Sigmoid colon (tissue), 7 donors: ENCODE results near the gene CHRNA4. TPM values are rescaled to one million over a fixed set of nuclear protein-coding genes. Genes with fewer than 3 reads are reported as not detected.
"Not testable (repeated sequence)": the region's sequence is repeated elsewhere in the genome, so short reads cannot be mapped to it uniquely, and the experiment has no call there.

Source experiments
- DNase-seq: peaks from one replicate; pipeline ENCODE4 v3.0.0-alpha.2; 2019
- H3K27ac ChIP-seq, 4 donors: fragments of 200-600 bp; sonication (generic); one replicate each; pipeline ENCODE4 v1.5.1; 2016 to 2019; ENCODE audit warnings: mild to moderate bottlenecking in 1 of 4
- H3K27me3 ChIP-seq, 3 donors: fragments of 200-600 bp; sonication (generic); one replicate each; pipeline ENCODE4 v1.5.1; 2019; ENCODE audit warnings: mild to moderate bottlenecking in 1 of 3
- H3K36me3 ChIP-seq, 4 donors: fragments of 200-600 bp; sonication (generic); one replicate each; pipeline ENCODE4 v1.5.1; 2016 to 2019
- H3K4me1 ChIP-seq, 4 donors: fragments of 200-600 bp; sonication (generic); one replicate each; pipeline ENCODE4 v1.5.1; 2017 to 2019
- H3K4me3 ChIP-seq, 4 donors: fragments of 200-600 bp; sonication (generic); one replicate each; pipeline ENCODE4 v1.5.1; 2017 to 2019; ENCODE audit warnings: mild to moderate bottlenecking in 2 of 4, moderate library complexity in 1 of 4
- H3K9me3 ChIP-seq, 4 donors: fragments of 200-600 bp in 3 of 4; sonication (generic) in 3 of 4; one replicate each; pipeline versions ENCODE4 v1.5.1 to v1.6.1; 2013 to 2019
- CTCF ChIP-seq, 4 experiments: fragments of 450-650 bp in 3 of 4; fragments of 200-600 bp in 1 of 4; IDR thresholded peaks; one replicate each; pipeline ENCODE4 v1.5.1; 2016 to 2019; ENCODE audit warnings: antibody characterized with exemption in 4 of 4, mild to moderate bottlenecking in 3 of 4, moderate library complexity in 2 of 4
- EP300 ChIP-seq, 4 donors: sonication (generic); formaldehyde crosslinking; IDR thresholded peaks; one replicate each; pipeline ENCODE4 v1.6.1; 2017; ENCODE audit warnings: antibody characterized with exemption in 4 of 4
- POLR2A ChIP-seq, 2 donors: fragments of 450-650 bp; IDR thresholded peaks; one replicate each; pipeline ENCODE4 v1.6.1; 2016; ENCODE audit warnings: antibody characterized with exemption in 2 of 2, mild to moderate bottlenecking in 2 of 2, moderate library complexity in 2 of 2
- POLR2AphosphoS5 ChIP-seq, 4 donors: sonication (generic); formaldehyde crosslinking; IDR thresholded peaks; one replicate each; pipeline ENCODE4 v1.6.1; 2017; ENCODE audit warnings: antibody characterized with exemption in 4 of 4
- WGBS, 2 donors: extraction: QIAGEN DNeasy Blood & Tissue Kit; methylation state at CpG; one replicate each; pipeline ENCODE4 v1.1.7; 2013; 5-methylcytosine and 5-hydroxymethylcytosine counted together
- intact Hi-C: fragments of 100-400 bp; cut with DNase I; formaldehyde crosslinking; loops from one replicate; pipeline ENCODE4 v1.15.1; 2023
- polyA plus RNA-seq, 3 donors: library from polyadenylated mRNA; stranded (reverse); fragments of 200-250 nt; gene quantifications; one replicate each; pipeline ENCODE4 v1.2.3, GENCODE V29; 2013
- total RNA-seq, 4 donors: library from RNA; depleted of rRNA; stranded (reverse); fragments of >200 nt; gene quantifications; one replicate each; pipeline ENCODE4 v1.1.0, GENCODE V29; 2016
- donor health status: healthy with polysubstance abuse.
- donor health status: Bipolar disorder and iron deficiency.
- donor health status: healthy.

Gene CHRNA4
- total and polyA plus RNA-seq, 7 donors = 0.07 to 1.1 TPM; not detected in 5

- H3K27me3 ChIP-seq = peaks cover 0 to 62% (median 21%) of the 10 kb centered on the region in 3 donors
- H3K4me3 ChIP-seq = no peak overlapping the region
- intact Hi-C loops = loop anchor here (5.0 kb wide), 1 partner anchor 71 kb away; no protein-coding TSS in a partner anchor
- no peaks in the 10 kb centered on the region for H3K36me3 ChIP-seq
- no peak for DNase-seq
- H3K4me1 ChIP-seq = no peaks in the 10 kb centered on the region
- WGBS, 2 donors = 70 to 71% methylated on average over 11 of the region's 11 CpGs
- peaks cover 0 to 13% (median 4%) of the 10 kb centered on the region in 4 donors for H3K9me3 ChIP-seq
- H3K27ac ChIP-seq = no peak overlapping the region
- TF ChIP-seq POLR2A (IDR thresholded peaks at IDR 0.05) (no peak), EP300 (IDR thresholded peaks at IDR 0.05) (no peak), POLR2AphosphoS5 (IDR thresholded peaks at IDR 0.05) (no peak), CTCF (IDR thresholded peaks at IDR 0.05) (no peak)
These were observed 22.4 kb upstream of the CHRNA4 start for GRCh38 chr20:63383556-63383955.

- no peak overlapping the region for H3K27ac ChIP-seq
- no peak for DNase-seq
- no peaks in the 10 kb centered on the region for H3K4me1 ChIP-seq
- TF ChIP-seq POLR2A (IDR thresholded peaks at IDR 0.05) = no peak
- TF ChIP-seq POLR2AphosphoS5 (IDR thresholded peaks at IDR 0.05) = no peak
- no peak for TF ChIP-seq CTCF (IDR thresholded peaks at IDR 0.05)
- TF ChIP-seq EP300 (IDR thresholded peaks at IDR 0.05) = no peak
- peaks cover 0 to 13% (median 4%) of the 10 kb centered on the region in 4 donors for H3K9me3 ChIP-seq
- intact Hi-C loops = loop anchor here (5.0 kb wide), 1 partner anchor 70 kb away; no protein-coding TSS in a partner anchor
- no peak overlapping the region for H3K4me3 ChIP-seq
- peaks cover 3 to 69% (median 27%) of the 10 kb centered on the region in 3 donors for H3K27me3 ChIP-seq
- WGBS, 2 donors = 35 to 66% methylated on average over 17 of the region's 17 CpGs
- no peaks in the 10 kb centered on the region for H3K36me3 ChIP-seq
These were observed 21.6 kb upstream of the CHRNA4 start for GRCh38 chr20:63382551-63383300.

GRCh38 chr20:63381781-63382431, 20.8 kb upstream of the CHRNA4 start:
- 21% methylated on average over 22 of the region's 22 CpGs for WGBS, 2 donors
- H3K36me3 ChIP-seq = no peaks in the 10 kb centered on the region
- H3K27ac ChIP-seq = no peak overlapping the region
- intact Hi-C loops = loop anchor here (5.0 kb wide), 1 partner anchor 70 kb away; no protein-coding TSS in a partner anchor
- DNase-seq = no peak
- peaks cover 0 to 13% (median 4%) of the 10 kb centered on the region in 4 donors for H3K9me3 ChIP-seq
- no peak overlapping the region for H3K4me3 ChIP-seq
- TF ChIP-seq POLR2A (IDR thresholded peaks at IDR 0.05) (no peak), CTCF (IDR thresholded peaks at IDR 0.05) (peak; percentile 22 to 76 (median 60))
- peaks cover 9 to 77% (median 35%) of the 10 kb centered on the region in 3 donors for H3K27me3 ChIP-seq
- H3K4me1 ChIP-seq = no peaks in the 10 kb centered on the region

GRCh38 chr20:63380346-63380870, 19.3 kb upstream of the CHRNA4 start:
- H3K27me3 ChIP-seq = peaks cover 13 to 92% (median 50%) of the 10 kb centered on the region in 3 donors
- intact Hi-C loops = loop anchor here (5.0 kb wide), 1 partner anchor 68 kb away; no protein-coding TSS in a partner anchor
- WGBS, 2 donors = 89 to 94% methylated on average over 21 of the region's 21 CpGs

GRCh38 chr20:63379872-63380271, 18.7 kb upstream of the CHRNA4 start:
- H3K4me3 ChIP-seq, H3K4me1 ChIP-seq, DNase-seq, H3K27ac ChIP-seq, H3K9me3 ChIP-seq, H3K36me3 ChIP-seq: not testable (repeated sequence)
- peaks cover 13 to 98% (median 56%) of the 10 kb centered on the region in 3 donors for H3K27me3 ChIP-seq
- WGBS, 2 donors = 77 to 89% methylated on average over 9 of the region's 9 CpGs
- intact Hi-C loops = loop anchor here (5.0 kb wide), 1 partner anchor 68 kb away; no protein-coding TSS in a partner anchor

More at GRCh38 chr20:63380346-63380870, 19.3 kb upstream of the CHRNA4 start:
- no peak overlapping the region for H3K4me3 ChIP-seq
- TF ChIP-seq POLR2AphosphoS5 (IDR thresholded peaks at IDR 0.05) (no peak), EP300 (IDR thresholded peaks at IDR 0.05) (no peak), POLR2A (IDR thresholded peaks at IDR 0.05) (no peak), CTCF (IDR thresholded peaks at IDR 0.05) (no peak)
- H3K36me3 ChIP-seq = no peaks in the 10 kb centered on the region
- peaks cover 0 to 4% (median 0%) of the 10 kb centered on the region in 4 donors for H3K9me3 ChIP-seq
- H3K27ac ChIP-seq = no peak overlapping the region
- H3K4me1 ChIP-seq = no peaks in the 10 kb centered on the region
- DNase-seq = no peak
